ENCODE data around the gene PDE4A.

Gene PDE4A

DNA sequence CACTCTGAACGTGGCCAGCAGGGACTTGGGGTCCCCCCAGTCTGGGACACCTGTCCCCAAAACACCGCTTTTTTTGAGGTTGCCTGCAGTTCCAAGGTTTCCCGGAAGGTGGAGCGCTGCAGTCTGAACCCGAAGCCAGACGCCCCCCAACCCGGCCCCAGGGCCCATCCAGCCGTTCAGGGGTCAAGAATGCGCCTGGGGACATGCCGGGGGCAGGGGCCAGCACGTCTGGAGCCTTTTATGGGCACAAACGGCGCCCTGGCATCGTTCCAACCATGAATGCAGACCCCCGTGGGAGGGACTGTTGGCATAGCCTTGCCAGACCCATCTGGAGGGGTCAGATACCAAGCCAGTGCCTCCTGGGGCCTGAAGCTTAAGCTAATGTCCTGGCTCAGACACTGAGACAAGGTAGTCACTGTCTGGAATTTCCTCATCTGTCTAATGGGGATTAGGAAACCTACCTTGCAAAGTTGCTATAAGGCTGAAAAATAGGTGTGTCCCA is 90.0 kb downstream of the PDE4A start:
- DNase-seq (ENCODE audit: low spot score) = peak; percentile 53

DNA sequence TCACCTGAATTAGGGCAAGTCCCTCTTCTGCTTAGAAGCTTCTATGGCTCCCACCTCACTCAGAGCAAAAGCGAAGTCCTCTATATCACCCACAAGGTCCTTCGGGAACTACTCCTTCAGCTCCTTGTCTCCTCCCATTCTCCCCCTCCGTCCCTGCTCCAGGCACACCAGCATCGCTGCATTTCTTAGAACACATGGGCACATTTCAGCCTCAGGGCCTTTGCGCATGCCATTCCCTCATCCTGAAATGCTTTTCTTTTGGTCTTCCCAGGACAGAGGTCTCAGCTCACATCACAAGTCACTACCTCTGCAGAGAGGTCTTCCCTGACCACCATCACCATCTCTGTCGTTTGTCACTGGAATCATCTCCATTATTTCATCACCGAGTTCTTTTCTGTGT is 92.9 kb downstream of the PDE4A start:
- DNase-seq (ENCODE audit: low spot score) = no peak

DNA sequence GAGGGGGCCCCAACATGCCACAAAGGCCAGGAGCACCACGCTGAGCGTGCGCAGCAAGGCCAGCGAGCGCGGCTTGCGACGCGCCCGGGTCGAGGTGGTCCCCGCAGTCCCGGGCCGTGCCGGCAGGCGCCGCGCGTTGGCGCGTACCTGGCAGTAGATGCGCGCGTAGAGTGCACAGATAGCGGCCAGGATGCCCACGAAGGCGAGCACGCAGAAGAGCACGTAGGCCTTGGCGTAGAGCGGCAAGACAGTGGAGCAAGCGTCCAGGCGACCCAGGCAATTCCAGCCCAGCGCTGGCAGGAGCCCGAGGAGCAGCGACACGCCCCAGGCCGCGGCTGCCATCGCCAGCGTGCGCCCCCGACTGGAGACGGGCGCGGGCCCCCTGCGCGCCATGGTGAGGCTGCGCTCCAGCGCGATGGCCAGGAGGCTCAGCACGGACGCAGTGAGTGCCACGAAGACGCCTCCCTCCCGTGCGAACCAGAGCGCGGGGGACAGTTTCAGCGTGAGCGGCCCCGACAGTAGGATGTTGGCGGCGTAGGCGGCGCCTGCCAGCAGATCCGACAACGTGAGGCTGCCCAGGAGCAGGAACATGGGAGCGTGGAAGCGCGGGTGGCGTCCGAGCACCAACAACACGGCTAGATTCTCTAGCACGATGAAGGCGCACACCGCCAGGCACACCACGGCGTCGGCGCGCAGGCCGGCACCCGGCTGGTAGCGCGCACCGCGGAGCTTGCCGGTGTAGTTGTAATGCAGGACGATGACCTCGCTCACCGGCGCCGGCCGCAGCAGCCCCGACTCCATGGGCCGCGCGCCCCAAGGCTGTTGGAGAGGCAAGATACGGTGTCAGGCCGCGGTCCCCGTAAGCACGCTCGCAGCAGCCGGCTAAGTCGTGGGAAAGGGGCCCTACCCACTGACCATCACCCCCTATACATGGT is 94.1 kb downstream of the PDE4A start:
- no peak for DNase-seq (ENCODE audit: low spot score)

DNA sequence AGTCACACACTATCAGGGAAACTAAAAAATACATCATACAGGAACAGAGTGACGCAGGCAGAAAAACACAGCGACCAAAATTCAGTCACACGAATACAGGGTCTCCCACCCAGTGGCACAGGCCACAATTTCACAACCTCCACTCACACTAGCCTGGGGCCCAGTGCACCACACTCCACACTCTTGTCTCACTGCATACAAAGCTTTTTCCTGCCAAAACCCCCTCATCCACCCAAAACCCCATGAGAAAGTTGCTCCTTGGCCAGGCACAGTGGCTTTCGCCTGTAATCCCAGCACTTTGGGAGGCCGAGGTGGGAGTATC is 95.7 kb downstream of the PDE4A start:
- DNase-seq (ENCODE audit: low spot score) = no peak

- no peak for DNase-seq (ENCODE audit: low spot score)
Observed at GRCh38 chr19:10516671-10517286, 96.4 kb downstream of the PDE4A start.

DNA sequence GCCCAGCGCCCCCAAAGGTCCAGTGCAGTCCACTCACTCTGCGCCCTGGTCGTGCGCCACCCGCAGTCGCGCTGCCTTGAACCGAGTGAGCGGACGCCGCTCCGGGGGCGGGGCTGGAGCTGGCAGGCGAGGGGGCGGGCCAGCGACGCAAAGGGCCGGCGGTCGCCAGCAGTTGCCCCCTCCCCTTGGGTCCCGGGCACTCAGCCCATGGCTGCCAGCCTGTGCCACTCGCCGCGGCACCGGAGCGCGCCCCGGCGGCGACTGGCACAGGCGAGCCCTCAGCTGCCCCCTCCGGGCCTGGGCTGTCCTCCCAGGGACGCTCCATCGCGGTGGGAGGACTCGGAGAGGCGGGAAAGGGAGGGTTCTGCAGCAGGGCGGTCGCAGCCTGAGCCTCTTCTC is 97.0 kb downstream of the PDE4A start, which contains the start of gene S1PR5:
S1PR5 (minus strand) TSS at position 87 of the 399 bp plus-strand sequence. CDS start 2,436 bp downstream, outside the sequence.
- DNase-seq (ENCODE audit: low spot score) = no peak

GRCh38 chr19:10517760-10518443 is 97.6 kb downstream of the PDE4A start:
- DNase-seq (ENCODE audit: low spot score) = no peak

DNA sequence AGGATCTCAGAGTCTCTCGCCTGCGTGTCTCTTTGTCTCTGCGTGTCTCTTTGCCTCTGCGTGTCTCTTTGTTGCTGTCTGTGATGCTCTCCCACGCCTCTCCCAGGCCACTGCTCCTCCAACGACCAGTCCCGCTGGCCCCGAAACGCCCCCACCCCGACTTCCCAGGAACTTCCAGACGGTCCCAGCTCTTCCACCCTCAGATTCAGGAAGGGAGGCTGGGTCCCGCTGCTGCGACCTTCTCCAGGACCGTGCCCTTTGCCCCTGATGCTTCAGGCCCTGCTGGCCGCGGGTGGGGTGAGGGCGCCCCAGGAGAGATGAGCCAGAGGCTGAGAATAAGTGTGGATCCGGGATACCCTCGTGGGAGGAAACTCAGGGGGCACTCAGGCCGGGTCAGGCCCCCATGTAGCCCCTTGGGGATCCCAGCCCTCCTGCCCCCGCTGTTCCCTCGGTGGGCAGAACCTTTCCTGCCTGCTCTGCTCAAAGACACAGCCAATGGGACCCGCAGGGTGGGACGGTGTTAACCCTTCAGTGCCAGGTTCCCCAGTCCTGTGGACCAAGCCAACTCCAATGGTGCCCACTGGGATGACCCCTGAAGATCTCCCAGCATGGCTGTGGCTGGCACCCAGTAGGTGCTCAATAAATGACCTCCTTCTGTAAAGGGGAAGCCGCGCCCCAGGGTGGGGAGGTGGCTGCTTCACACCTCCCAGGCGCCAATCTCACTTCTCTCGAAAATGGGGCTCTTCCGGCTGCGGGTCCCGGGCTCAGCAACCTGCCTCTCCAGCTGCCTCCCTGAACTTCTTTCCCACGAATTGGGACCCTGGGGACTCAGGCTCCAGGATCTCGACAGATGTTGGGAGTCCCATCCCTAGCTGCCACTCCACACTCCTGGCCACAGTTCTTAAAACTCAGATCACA is 98.4 kb downstream of the PDE4A start:
- DNase-seq (ENCODE audit: low spot score) = no peak
